ENCODE data around the gene HCFC1R1.

The HCFC1R1 gene

GRCh38 chr16:3014971-3015370 is 8.8 kb downstream of the HCFC1R1 start:
- no peaks in the 10 kb centered on the region for H3K79me2 ChIP-seq (ENCODE audit: insufficient read depth, low read length)
- no peaks in the 10 kb centered on the region for H4K20me1 ChIP-seq (ENCODE audit: insufficient read depth, low read length)
- H3K27ac ChIP-seq (ENCODE audit: low read depth, low read length, poor library complexity, severe bottlenecking): no peak overlapping the region
- H3K4me3 ChIP-seq (ENCODE audit: low read depth, low read length, poor library complexity, severe bottlenecking): no peak overlapping the region
- no peak overlapping the region for H2AFZ ChIP-seq (ENCODE audit: low read length)
- TF ChIP-seq, protein P1, sequence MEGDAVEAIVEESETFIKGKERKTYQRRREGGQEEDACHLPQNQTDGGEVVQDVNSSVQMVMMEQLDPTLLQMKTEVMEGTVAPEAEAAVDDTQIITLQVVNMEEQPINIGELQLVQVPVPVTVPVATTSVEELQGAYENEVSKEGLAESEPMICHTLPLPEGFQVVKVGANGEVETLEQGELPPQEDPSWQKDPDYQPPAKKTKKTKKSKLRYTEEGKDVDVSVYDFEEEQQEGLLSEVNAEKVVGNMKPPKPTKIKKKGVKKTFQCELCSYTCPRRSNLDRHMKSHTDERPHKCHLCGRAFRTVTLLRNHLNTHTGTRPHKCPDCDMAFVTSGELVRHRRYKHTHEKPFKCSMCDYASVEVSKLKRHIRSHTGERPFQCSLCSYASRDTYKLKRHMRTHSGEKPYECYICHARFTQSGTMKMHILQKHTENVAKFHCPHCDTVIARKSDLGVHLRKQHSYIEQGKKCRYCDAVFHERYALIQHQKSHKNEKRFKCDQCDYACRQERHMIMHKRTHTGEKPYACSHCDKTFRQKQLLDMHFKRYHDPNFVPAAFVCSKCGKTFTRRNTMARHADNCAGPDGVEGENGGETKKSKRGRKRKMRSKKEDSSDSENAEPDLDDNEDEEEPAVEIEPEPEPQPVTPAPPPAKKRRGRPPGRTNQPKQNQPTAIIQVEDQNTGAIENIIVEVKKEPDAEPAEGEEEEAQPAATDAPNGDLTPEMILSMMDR (IDR thresholded peaks at IDR 0.05; ENCODE audit: low read length): no peak
- TF ChIP-seq EZH2 (IDR thresholded peaks at IDR 0.05; ENCODE audit: borderline replicate concordance, low read length): no peak
- no peaks in the 10 kb centered on the region for H3K9me3 ChIP-seq (ENCODE audit: low read length)
- no peaks in the 10 kb centered on the region for H3F3A ChIP-seq (ENCODE audit: insufficient read depth, low read length)
- peaks cover 19% of the 10 kb centered on the region for H3K27me3 ChIP-seq (ENCODE audit: insufficient read depth, low read length)
- peaks cover 10% of the 10 kb centered on the region for H3K4me1 ChIP-seq (ENCODE audit: insufficient read depth, low read length, severe bottlenecking)
- no peaks in the 10 kb centered on the region for H3K9me2 ChIP-seq (ENCODE audit: low read depth, low read length)
- no peak overlapping the region for H3K9ac ChIP-seq (ENCODE audit: low read length)
- H3K4me2 ChIP-seq (ENCODE audit: low read length): no peak overlapping the region
- no peaks in the 10 kb centered on the region for H3K36me3 ChIP-seq (ENCODE audit: insufficient read depth, low read length)

DNA sequence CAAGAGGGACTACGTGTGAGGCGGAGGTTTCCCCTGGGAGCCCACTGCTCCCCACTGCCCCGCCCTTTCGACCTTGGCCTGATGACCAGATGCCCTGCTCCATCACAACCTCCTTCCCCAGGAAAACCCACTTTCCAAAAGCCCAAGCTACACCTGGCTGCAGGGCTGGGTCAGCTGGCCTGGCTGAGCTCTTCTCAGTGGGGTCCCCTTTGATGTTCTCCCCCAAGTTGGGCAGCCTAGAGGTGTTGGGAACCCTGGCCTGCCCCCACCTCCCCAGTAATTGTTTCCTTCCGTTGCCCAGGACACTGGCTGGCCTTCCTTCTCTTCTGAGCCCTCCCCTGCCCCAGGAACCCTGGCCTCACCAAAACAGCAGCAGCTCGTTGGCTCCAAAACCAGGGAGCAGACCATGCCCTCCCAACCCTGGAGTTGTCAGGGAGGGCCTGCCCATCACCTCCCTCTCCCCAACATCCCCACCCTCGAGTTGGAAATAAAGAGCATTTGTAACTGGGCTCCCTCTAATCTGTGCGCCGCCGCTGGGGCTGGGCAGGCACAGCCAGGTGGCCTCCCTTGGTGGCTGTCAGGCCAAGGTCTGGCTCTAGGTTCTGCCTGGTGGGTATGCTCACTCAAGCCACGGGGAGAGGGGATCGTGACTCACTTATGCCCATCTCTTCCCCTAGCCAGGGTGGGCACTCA is 9.6 kb downstream of the HCFC1R1 start:
- no peaks in the 10 kb centered on the region for H3K9me3 ChIP-seq (ENCODE audit: low read length)
- no peak overlapping the region for H3K9ac ChIP-seq (ENCODE audit: low read length)

DNA sequence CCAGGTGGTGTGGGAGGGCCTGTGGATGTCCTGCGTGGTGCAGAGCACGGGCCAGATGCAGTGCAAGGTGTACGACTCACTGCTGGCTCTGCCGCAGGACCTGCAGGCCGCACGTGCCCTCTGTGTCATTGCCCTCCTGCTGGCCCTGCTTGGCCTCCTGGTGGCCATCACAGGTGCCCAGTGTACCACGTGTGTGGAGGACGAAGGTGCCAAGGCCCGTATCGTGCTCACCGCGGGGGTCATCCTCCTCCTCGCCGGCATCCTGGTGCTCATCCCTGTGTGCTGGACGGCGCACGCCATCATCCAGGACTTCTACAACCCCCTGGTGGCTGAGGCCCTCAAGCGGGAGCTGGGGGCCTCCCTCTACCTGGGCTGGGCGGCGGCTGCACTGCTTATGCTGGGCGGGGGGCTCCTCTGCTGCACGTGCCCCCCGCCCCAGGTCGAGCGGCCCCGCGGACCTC is 10.2 kb downstream of the HCFC1R1 start:
- no peak overlapping the region for H3K9ac ChIP-seq (ENCODE audit: low read length)

More for the DNA sequence above, 9.6 kb downstream of the HCFC1R1 start:
- Histone ChIP-seq H3K27me3 (ENCODE audit: insufficient read depth, low read length) (peaks cover 19% of the 10 kb centered on the region), H2AFZ (ENCODE audit: low read length) (no peak overlapping the region), H3K27ac (ENCODE audit: low read depth, low read length, poor library complexity, severe bottlenecking) (no peak overlapping the region), H3K9me2 (ENCODE audit: low read depth, low read length) (no peaks in the 10 kb centered on the region), H3K79me2 (ENCODE audit: insufficient read depth, low read length) (no peaks in the 10 kb centered on the region), H4K20me1 (ENCODE audit: insufficient read depth, low read length) (no peaks in the 10 kb centered on the region), H3K4me3 (ENCODE audit: low read depth, low read length, poor library complexity, severe bottlenecking) (no peak overlapping the region), H3K4me1 (ENCODE audit: insufficient read depth, low read length, severe bottlenecking) (peaks cover 10% of the 10 kb centered on the region), H3K36me3 (ENCODE audit: insufficient read depth, low read length) (no peaks in the 10 kb centered on the region), H3F3A (ENCODE audit: insufficient read depth, low read length) (no peaks in the 10 kb centered on the region), H3K4me2 (ENCODE audit: low read length) (no peak overlapping the region)
- TF ChIP-seq, protein P1 (IDR thresholded peaks at IDR 0.05; ENCODE audit: low read length): no peak
- TF ChIP-seq EZH2 (IDR thresholded peaks at IDR 0.05; ENCODE audit: borderline replicate concordance, low read length): no peak

More for the DNA sequence above, 10.2 kb downstream of the HCFC1R1 start:
- Histone ChIP-seq H4K20me1 (ENCODE audit: insufficient read depth, low read length) (no peaks in the 10 kb centered on the region), H3K9me3 (ENCODE audit: low read length) (no peaks in the 10 kb centered on the region), H3K4me2 (ENCODE audit: low read length) (no peak overlapping the region), H3F3A (ENCODE audit: insufficient read depth, low read length) (no peaks in the 10 kb centered on the region), H3K9me2 (ENCODE audit: low read depth, low read length) (no peaks in the 10 kb centered on the region), H3K27me3 (ENCODE audit: insufficient read depth, low read length) (peaks cover 22% of the 10 kb centered on the region), H3K36me3 (ENCODE audit: insufficient read depth, low read length) (no peaks in the 10 kb centered on the region), H3K4me3 (ENCODE audit: low read depth, low read length, poor library complexity, severe bottlenecking) (no peak overlapping the region), H2AFZ (ENCODE audit: low read length) (no peak overlapping the region), H3K4me1 (ENCODE audit: insufficient read depth, low read length, severe bottlenecking) (peaks cover 8% of the 10 kb centered on the region), H3K79me2 (ENCODE audit: insufficient read depth, low read length) (no peaks in the 10 kb centered on the region), H3K27ac (ENCODE audit: low read depth, low read length, poor library complexity, severe bottlenecking) (no peak overlapping the region)
- TF ChIP-seq, protein P1 (IDR thresholded peaks at IDR 0.05; ENCODE audit: low read length): no peak
- TF ChIP-seq EZH2 (IDR thresholded peaks at IDR 0.05; ENCODE audit: borderline replicate concordance, low read length): no peak

All from OCI-LY1 (cell line).